ENCODE measurements around the gene PRDX2. TPM values are rescaled to one million over a fixed set of nuclear protein-coding genes. Genes with fewer than 3 reads are reported as not detected.
"Not testable (repeated sequence)": the region's sequence is repeated elsewhere in the genome, so short reads cannot be mapped to it uniquely, and the experiment has no call there.

Gene PRDX2
- total RNA-seq, 2 experiments from 2014 or later: 234 to 240 TPM

DNA sequence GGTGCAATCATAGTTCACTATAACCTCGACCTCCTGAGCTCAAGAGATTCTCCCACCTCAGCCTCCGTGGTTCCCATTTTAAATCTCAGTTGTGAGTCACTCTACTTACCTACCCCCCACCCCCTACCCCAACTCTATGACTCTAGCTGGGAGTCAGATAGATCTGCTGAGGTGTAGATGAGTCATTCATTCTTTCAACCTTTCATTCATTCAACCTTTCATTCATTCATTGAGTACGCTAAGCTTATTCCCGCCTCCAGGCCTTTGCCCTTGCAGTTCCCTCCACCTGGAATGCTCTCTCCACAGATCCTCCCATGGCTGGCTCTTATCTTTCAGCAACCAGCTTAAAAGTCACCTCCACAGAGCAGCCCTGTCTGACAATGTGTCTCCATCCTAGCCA, 35.6 kb upstream of the PRDX2 start:
- no peaks in the 10 kb centered on the region for H3K9me3 Mint-ChIP-seq
- H3K4me1 Mint-ChIP-seq: peaks cover 50% of the 10 kb centered on the region
- peaks cover 77% of the 10 kb centered on the region for H3K27me3 Mint-ChIP-seq
- POLR2A ChIA-PET: interaction anchor here (0.7 to 1.2 kb wide), 2 partner anchors 9 to 35 kb away, joined by 3 read pairs; partner anchors contain the start of genes PRDX2 and THSD8
- H3K27ac Mint-ChIP-seq: no peak overlapping the region
- DNase-seq: no peak
- CTCF ChIA-PET: interaction anchor here (0.7 to 1.8 kb wide), 5 partner anchors 10 to 77 kb away, joined by 3 to 15 read pairs (median 3); no protein-coding TSS in a partner anchor
- H3K36me3 Mint-ChIP-seq (ENCODE audit: low read depth): no peaks in the 10 kb centered on the region
- H3K4me3 Mint-ChIP-seq: no peak overlapping the region

DNA sequence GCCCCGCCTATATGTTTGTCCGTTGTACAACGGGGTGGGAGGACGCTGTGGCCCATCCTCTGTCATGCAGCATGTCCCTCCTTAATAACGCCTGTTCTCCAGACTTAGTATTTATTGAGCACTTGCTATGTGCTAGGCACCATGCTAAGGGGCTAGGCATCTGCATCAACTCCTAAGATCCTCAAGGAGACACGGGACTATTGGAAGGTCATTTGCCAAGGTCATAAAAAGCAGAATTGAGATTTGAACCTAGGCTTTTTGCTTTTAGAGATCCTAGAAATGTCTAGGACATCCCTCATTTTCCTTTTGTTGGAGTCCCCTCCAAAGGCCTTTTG, 34.9 kb upstream of the PRDX2 start:
- Mint-ChIP-seq H3K27me3 (peaks cover 78% of the 10 kb centered on the region), H3K9me3 (no peaks in the 10 kb centered on the region), H3K36me3 (ENCODE audit: low read depth) (no peaks in the 10 kb centered on the region), H3K27ac (peak overlapping the region; percentile 2), H3K4me3 (no peak overlapping the region), H3K4me1 (peaks cover 53% of the 10 kb centered on the region)
- no peak for DNase-seq
- POLR2A ChIA-PET: interaction anchor here (0.7 to 1.2 kb wide), 2 partner anchors 10 to 34 kb away, joined by 3 read pairs; partner anchors contain the start of genes PRDX2 and THSD8
- CTCF ChIA-PET: interaction anchor here (1.2 to 1.8 kb wide), 3 partner anchors 11 to 76 kb away, joined by 3 to 15 read pairs (median 4); no protein-coding TSS in a partner anchor

DNA sequence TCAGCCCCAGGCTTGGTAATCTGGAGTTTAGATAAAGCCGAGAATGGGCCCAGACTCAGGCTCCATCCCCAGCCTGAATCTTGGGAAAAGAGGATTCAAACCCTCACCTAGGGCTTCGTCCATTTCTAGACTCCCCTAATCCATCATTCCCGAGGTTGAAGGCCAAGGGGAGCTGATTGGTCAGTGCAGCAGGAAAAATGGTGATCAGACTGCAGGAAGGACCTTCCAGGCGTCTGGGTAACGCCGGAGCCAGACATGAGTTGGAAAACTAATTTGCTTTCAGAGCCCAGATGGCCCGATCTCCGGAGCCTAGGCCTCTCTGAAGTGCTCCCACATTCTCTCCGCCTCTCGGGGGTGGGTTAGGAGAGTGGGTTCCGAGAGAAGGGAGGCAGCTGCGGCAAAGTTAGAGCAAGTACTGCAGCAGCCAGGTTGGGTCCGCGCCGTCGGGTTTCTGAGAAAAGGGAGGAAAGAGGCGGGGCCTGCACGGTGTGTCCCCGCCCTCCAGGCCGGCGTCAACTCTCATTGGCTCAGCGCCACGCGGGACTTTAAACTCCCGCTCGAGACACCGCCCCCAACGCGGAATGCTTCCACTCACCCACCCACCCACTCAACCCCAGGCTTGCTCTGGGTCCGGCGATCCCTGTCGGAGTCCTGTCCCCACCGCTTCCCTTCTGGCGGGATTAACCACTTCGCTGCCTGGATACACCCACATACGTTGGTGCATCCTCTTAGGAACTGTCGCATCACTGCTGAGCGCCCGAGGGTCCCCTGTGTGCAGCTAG, 33.6 kb upstream of the PRDX2 start:
- H3K36me3 Mint-ChIP-seq (ENCODE audit: low read depth): no peaks in the 10 kb centered on the region
- DNase-seq: peak; percentile 35
- POLR2A ChIA-PET: no interaction called here
- peaks cover 74% of the 10 kb centered on the region for H3K27me3 Mint-ChIP-seq
- CTCF ChIA-PET: interaction anchor here (0.6 to 1.0 kb wide), 6 partner anchors 10 to 1491 kb away, joined by 3 to 6 read pairs (median 3); partner anchors contain the start of gene RNASEH2A
- no peak overlapping the region for H3K27ac Mint-ChIP-seq
- H3K4me3 Mint-ChIP-seq: peak overlapping the region; percentile 17
- H3K9me3 Mint-ChIP-seq: no peaks in the 10 kb centered on the region
- H3K4me1 Mint-ChIP-seq: peaks cover 40% of the 10 kb centered on the region

DNA sequence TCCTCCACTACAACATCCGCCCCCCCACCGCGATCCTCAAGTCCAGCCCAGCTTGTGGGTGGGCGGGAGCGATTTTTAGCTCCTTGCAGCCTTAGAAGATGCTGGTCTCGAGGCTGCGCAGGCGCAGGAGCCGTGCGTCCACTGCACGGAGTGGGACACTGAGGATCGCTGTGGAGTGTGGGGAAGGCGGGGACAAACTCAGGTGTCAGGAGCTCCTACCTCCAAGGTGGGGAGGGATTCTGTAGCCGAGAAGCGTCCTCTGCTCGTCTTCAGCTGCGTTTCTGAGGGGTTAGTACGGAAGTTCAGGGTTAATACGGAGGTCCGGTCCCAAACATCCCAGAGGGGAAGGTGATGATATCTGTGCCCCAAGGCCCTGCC, 33.0 kb upstream of the PRDX2 start, which contains the start of gene RTBDN:
Gene RTBDN (minus strand): TSS at position 14 of the 378 bp plus-strand sequence. CDS start 4,600 bp downstream, outside the sequence.
- DNase-seq: no peak
- Mint-ChIP-seq H3K27ac (no peak within 1 kb of the TSS), H3K9me3 (no peaks in the 10 kb centered on the region), H3K27me3 (peaks cover 73% of the 10 kb centered on the region), H3K36me3 (ENCODE audit: low read depth) (no peaks in the 10 kb centered on the region), H3K4me1 (peaks cover 35% of the 10 kb centered on the region), H3K4me3 (peak within 1 kb of the TSS; percentile 17)
- CTCF ChIA-PET: interaction anchor here (0.6 to 0.9 kb wide), 3 partner anchors 10 to 1490 kb away, joined by 3 read pairs; partner anchors contain the start of gene RNASEH2A
- POLR2A ChIA-PET: no interaction called here

DNA sequence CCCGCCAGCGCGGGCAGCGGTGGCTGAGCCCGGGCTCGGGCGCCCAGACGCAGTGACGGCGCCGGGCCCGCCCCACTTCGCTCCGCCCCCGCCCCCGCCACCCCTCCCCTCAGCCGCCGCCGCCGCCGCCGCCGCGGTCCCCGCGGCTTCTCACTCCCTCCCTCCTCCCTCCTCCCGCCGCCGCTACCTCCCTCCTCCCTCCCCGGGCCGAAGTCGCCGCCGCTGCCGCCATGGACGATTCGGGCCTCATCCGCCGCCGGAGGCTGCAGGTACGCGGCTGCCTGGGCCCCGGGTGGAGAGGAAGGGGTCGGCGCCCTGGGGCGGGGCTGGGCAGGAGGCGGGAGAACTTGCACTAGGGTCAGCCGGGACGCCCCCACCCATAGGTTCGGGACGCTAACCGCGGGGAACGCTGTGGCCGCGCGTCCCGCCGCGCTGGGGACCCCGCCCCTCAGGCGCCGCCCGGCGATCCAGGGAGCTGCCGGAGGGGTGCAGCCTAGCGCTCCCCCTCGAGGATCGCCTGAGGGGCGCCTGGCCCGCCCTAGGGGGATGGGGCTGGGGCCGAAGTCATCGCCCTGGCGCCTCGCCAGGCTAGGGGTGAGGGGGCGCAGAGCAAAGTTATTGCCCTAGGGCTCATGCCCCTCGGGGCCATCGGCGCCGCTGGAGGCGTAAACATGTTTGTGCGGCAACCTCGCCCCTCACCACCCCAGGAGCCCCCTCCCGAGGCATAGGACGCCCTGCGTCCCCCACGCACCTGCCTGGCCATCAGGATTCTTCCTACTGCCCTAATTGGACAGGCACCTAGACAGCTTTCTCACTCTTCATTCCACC, 32.4 kb upstream of the PRDX2 start:
- Mint-ChIP-seq H3K4me3 (peak overlapping the region; percentile 17), H3K9me3 (no peaks in the 10 kb centered on the region), H3K4me1 (peaks cover 29% of the 10 kb centered on the region), H3K27ac (no peak overlapping the region), H3K27me3 (peaks cover 67% of the 10 kb centered on the region), H3K36me3 (ENCODE audit: low read depth) (no peaks in the 10 kb centered on the region)
- peak; percentile 48 for DNase-seq
- ChIA-PET CTCF (interaction anchor here (0.7 to 0.9 kb wide), 2 partner anchors 28 to 1490 kb away, joined by 3 read pairs; partner anchors contain the start of gene RNASEH2A), POLR2A (no interaction called here)

DNA sequence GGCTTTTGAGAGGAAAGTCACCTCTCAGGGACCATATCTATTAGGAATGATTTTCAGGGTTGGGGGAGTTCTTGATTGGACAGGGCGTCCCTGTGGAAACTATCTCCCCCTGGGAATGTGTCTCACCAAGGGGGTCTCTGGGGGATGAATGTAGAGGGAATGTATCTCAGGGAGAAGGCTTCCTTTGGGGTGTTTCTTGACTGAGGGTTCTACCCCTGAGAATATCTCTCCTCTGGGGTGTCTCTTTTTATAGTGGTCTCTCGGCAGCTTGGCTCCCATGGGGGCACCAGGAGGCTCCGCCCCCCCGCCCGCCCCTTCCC, 31.8 kb upstream of the PRDX2 start:
- Mint-ChIP-seq H3K36me3 (ENCODE audit: low read depth) (no peaks in the 10 kb centered on the region), H3K27me3 (peaks cover 64% of the 10 kb centered on the region), H3K4me1 (peaks cover 27% of the 10 kb centered on the region), H3K4me3 (no peak overlapping the region), H3K27ac (no peak overlapping the region), H3K9me3 (no peaks in the 10 kb centered on the region)
- ChIA-PET POLR2A (no interaction called here), CTCF (no interaction called here)
- DNase-seq: no peak

DNA sequence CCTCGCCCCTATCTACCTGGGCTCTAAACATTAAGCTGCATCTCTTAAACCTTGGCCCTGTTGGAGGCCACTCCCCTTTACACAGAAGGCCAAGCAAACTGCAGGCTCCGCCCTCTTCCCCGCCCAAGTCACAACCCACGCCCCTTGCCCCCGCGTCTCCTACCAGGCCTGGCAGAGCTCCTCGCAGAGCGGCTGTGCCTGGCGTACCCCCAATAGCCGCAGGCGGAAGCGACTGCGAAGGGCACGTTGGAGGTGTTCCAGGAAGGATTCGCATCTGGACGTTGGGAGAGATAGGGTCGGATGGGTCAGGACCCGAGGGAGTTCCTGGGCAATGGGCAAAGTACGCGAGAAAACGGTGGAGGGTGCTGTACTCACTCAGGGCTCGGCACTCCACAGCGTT, 26.9 kb upstream of the PRDX2 start:
- POLR2A ChIA-PET: interaction anchor here (1.0 kb wide), 1 partner anchor 36 kb away, joined by 5 read pairs; no protein-coding TSS in a partner anchor
- Mint-ChIP-seq H3K27me3 (peaks cover 41% of the 10 kb centered on the region), H3K36me3 (ENCODE audit: low read depth) (no peaks in the 10 kb centered on the region), H3K9me3 (no peaks in the 10 kb centered on the region), H3K27ac (no peak overlapping the region), H3K4me3 (no peak overlapping the region), H3K4me1 (peaks cover 26% of the 10 kb centered on the region)
- CTCF ChIA-PET: interaction anchor here (0.7 to 1.4 kb wide), 3 partner anchors 13 to 21 kb away, joined by 3 read pairs; no protein-coding TSS in a partner anchor
- peak; percentile 33 for DNase-seq

DNA sequence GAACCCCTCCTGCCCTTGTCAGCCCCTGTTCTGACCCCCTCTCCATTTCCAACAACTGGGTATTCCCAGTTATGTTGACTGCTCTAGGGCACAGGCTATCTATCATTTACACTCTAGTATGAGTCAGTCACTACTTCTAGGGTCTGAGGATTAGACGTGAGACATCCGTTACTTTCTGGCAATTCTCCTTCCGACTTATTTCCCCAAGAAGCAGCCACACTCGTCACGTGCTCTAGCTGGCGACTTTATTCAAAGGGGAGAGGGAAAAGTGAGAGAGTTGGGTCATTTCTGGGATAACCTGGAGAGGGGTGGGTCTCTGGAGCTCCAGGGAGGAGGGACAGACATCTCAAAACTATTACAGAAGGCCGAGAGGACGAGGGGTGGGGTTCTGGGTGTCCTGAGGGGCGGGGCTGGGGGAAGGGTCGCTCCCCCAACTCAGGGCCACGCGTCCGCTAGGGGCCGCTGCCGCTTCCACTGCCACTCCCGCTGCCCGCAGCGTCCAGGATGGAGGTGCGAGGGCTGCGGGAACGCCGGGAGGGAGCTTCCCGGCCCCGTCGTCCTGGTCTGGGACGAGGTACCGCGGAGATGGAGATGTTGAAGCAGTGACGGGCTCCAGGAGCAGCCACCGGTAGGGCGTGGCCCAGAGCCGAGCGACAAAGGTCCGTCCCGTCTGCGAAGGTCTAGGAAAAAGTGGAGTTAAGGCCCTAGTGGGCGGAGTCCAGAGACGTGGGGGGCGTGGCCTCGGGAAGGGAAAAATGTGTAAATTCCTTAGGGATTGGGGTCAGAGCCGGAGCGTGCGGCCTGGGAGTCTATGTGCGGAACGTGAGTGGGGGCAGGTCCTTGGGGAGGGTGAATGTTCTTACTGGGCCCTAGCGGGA, 23.9 kb upstream of the PRDX2 start:
- H3K4me3 Mint-ChIP-seq: no peak overlapping the region
- peaks cover 9% of the 10 kb centered on the region for H3K4me1 Mint-ChIP-seq
- DNase-seq: no peak
- H3K27me3 Mint-ChIP-seq: peaks cover 19% of the 10 kb centered on the region
- ChIA-PET POLR2A (no interaction called here), CTCF (interaction anchor here (0.6 to 3.5 kb wide), 8 partner anchors 9 to 236 kb away, joined by 3 to 10 read pairs (median 4); no protein-coding TSS in a partner anchor)
- H3K27ac Mint-ChIP-seq: no peak overlapping the region
- no peaks in the 10 kb centered on the region for H3K36me3 Mint-ChIP-seq (ENCODE audit: low read depth)
- H3K9me3 Mint-ChIP-seq: no peaks in the 10 kb centered on the region

DNA sequence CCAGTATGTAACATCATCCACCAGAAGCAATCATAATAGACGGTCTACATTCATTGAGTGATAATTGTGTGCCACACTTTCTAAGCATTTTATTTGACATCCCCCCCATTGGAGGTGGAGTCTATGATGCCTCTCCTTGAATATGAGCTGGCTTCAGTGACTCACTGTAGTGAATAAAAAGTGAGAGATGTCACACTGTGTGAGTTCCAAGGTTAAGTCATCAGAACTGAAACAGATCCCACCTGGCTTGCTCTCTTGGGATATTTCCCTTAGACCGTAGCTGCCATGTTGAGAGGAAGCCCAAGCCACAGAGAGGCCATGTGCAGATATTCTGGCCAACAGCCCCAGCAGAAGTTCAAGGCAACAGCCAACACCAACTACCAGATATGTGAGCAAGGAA, 20.2 kb upstream of the PRDX2 start:
- no peak for DNase-seq
- Mint-ChIP-seq H3K4me3 (no peak overlapping the region), H3K36me3 (ENCODE audit: low read depth) (no peaks in the 10 kb centered on the region), H3K27me3 (peaks cover 11% of the 10 kb centered on the region), H3K27ac (no peak overlapping the region), H3K4me1 (peaks cover 9% of the 10 kb centered on the region), H3K9me3 (no peaks in the 10 kb centered on the region)
- ChIA-PET CTCF (interaction anchor here (1.0 kb wide), 1 partner anchor 62 kb away, joined by 3 read pairs; no protein-coding TSS in a partner anchor), POLR2A (no interaction called here)

DNA sequence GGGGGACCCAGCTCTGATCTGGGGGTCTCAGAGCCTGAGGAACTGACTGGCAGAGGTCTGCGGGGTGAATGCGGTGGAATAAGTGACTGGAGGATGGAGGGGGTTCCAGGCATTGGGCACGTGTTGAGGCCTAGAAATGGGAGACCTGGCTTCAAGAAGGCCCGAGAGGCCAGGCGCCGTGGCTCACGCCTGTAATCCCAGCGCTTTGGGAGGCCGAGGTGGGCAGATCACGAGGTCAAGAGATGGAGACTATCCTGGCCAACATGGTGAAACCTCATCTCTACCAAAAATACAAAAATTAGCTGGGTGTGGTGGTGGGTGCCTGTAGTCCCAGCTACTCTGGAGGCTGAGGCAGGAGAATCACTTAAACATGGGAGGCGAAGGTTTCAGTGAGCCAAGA, 16.2 kb upstream of the PRDX2 start:
- H3K9me3 Mint-ChIP-seq, DNase-seq, H3K27me3 Mint-ChIP-seq, H3K4me1 Mint-ChIP-seq, H3K4me3 Mint-ChIP-seq, H3K27ac Mint-ChIP-seq: not testable (repeated sequence)
- H3K36me3 Mint-ChIP-seq (ENCODE audit: low read depth): peaks cover 16% of the 10 kb centered on the region
- ChIA-PET CTCF (interaction anchor here (0.6 to 0.7 kb wide), 2 partner anchors 45 to 207 kb away, joined by 3 to 4 read pairs; partner anchors contain the start of genes ZNF490 and ZNF791), POLR2A (interaction anchor here (1.4 kb wide), 1 partner anchor 25 kb away, joined by 4 read pairs; no protein-coding TSS in a partner anchor)

DNA sequence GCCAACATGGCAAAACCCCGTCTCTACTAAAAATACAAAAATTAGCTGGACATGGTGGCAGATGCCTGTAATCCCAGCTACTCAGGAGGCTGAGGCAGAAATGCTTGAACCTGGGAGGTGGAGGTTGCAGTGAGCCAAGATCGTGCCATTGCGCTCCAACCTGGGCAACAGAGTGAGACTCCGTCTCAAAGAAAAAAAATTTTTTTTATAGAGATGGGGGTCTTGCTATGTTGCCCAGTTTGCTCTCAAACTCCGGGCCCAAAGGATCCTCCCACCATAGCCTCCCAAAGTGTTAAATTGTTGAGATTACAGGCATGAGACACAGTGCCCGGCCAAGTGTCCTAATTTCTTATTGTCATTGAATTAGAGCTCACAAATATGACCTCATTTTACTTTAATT, 15.6 kb upstream of the PRDX2 start:
- H3K4me3 Mint-ChIP-seq, DNase-seq, H3K4me1 Mint-ChIP-seq, CTCF ChIA-PET, H3K27me3 Mint-ChIP-seq, H3K9me3 Mint-ChIP-seq, H3K27ac Mint-ChIP-seq: not testable (repeated sequence)
- POLR2A ChIA-PET: interaction anchor here (1.4 kb wide), 1 partner anchor 24 kb away, joined by 4 read pairs; no protein-coding TSS in a partner anchor
- peaks cover 20% of the 10 kb centered on the region for H3K36me3 Mint-ChIP-seq (ENCODE audit: low read depth)

DNA sequence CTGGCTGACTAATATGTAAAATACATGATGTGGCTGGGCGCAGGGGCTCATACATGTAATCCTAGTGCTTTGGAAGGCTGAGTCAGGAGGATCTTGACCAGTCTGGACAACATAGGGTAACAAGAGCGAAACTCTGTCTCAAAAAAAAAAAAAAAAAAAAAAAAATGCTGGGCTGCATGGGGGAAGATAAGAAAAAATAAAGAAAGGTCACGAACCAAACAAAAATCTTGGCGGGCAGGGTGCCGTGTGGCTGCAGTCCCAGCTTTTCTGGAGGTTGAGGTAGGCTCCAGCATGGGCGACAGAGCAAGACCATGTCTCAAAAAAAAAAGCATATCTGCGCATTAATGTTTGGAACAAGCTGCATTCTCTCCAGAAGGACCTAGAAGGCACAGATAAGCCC, 13.5 kb upstream of the PRDX2 start:
- DNase-seq: no peak
- Mint-ChIP-seq H3K4me3 (no peak overlapping the region), H3K4me1 (no peaks in the 10 kb centered on the region), H3K9me3 (no peaks in the 10 kb centered on the region), H3K27me3 (no peaks in the 10 kb centered on the region), H3K27ac (no peak overlapping the region), H3K36me3 (ENCODE audit: low read depth) (peaks cover 24% of the 10 kb centered on the region)
- CTCF ChIA-PET: interaction anchor here (0.6 to 0.7 kb wide), 2 partner anchors 14 to 147 kb away, joined by 3 to 6 read pairs; no protein-coding TSS in a partner anchor
- POLR2A ChIA-PET: no interaction called here
